Measurements from ENCODE around the gene C20orf202.

DNA sequence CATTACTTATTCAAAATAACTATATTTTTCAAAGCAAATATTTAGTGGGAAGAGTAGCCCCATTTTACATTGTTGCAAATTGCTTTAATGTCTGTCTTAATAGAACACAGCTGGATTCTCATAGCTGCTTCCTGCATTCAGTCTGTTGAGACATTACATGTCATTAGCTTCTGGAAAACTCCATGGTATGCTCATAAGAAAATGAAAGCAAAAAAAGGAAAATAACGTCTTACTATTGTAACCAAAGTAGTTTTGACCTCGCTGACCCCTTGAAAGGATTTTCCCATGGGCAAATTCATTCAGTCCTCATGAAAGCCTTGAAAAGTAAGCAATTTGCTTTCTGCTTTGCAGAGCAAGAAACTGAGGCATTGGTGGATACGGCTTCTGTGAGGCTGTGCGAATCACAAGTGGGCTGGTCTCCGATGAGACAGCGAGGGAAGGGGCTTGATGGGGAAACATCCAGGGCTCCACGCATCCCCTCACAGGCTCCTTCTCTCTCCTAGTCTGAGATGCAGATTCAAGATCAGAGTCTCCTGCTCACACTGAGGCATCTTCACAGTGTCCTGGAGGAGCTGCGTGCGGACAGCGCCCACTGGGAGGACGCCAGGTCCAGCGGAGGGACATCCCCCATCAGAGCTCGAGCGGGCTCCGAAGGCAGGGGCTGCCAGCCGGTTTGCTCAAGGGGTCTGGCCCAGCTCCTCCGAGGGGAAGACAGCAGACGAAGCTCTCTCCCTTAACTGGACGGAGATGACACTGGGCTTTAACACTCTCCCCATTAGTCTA, 3.3 kb downstream of the C20orf202 start:
- TF ChIP-seq, protein P1, sequence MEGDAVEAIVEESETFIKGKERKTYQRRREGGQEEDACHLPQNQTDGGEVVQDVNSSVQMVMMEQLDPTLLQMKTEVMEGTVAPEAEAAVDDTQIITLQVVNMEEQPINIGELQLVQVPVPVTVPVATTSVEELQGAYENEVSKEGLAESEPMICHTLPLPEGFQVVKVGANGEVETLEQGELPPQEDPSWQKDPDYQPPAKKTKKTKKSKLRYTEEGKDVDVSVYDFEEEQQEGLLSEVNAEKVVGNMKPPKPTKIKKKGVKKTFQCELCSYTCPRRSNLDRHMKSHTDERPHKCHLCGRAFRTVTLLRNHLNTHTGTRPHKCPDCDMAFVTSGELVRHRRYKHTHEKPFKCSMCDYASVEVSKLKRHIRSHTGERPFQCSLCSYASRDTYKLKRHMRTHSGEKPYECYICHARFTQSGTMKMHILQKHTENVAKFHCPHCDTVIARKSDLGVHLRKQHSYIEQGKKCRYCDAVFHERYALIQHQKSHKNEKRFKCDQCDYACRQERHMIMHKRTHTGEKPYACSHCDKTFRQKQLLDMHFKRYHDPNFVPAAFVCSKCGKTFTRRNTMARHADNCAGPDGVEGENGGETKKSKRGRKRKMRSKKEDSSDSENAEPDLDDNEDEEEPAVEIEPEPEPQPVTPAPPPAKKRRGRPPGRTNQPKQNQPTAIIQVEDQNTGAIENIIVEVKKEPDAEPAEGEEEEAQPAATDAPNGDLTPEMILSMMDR (IDR thresholded peaks at IDR 0.05) = no peak
- TF ChIP-seq POLR2AphosphoS5 (IDR thresholded peaks at IDR 0.05) = no peak
